SK-N-MC (cell line): Measurements from ENCODE around the gene SVOP.

ENCODE experiments used
- EZH2 ChIP-seq: fragments of 200-600 bp; sonication (generic); IDR thresholded peaks from one replicate; pipeline ENCODE4 v1.6.1; 2017; ENCODE audit warnings: antibody characterized with exemption
- FOXP2 ChIP-seq: optimal IDR thresholded peaks from 2 replicates; pipeline ENCODE3; 2011; ENCODE audit warnings: mild to moderate bottlenecking, moderate library complexity; ENCODE audit not compliant: insufficient read depth; ENCODE audit errors: extremely low read length, control extremely low read depth
- POLR2AphosphoS5 ChIP-seq: IDR thresholded peaks from 2 replicates; pipeline ENCODE4 v1.6.1; 2012; ENCODE audit warnings: mild to moderate bottlenecking, low read depth, low read length, borderline replicate concordance

- TF ChIP-seq EZH2 = no peak
- TF ChIP-seq POLR2AphosphoS5 = no peak
- TF ChIP-seq FOXP2 = no peak
Observed at GRCh38 chr12:109004017-109004416, 16.9 kb downstream of the SVOP start.
